Stimulated activated naive CD8-positive, alpha-beta T cell treated with anti-CD3 and anti-CD28 coated beads, Interleukin-15, Interleukin-2, amounts not matched to agents 100 U/mL and 50 U/mL, for 24 hours (primary cell): ENCODE measurements around the gene CDC45.

Experiments
- ATAC-seq: fragments of 150-1000 bp; cut with Tn5 transposase; one replicate; pipeline ENCODE4 v1.10.0; 2021
- DNase-seq: peaks from one replicate; pipeline ENCODE4 v3.0.0; 2021

CDC45 gene

DNA sequence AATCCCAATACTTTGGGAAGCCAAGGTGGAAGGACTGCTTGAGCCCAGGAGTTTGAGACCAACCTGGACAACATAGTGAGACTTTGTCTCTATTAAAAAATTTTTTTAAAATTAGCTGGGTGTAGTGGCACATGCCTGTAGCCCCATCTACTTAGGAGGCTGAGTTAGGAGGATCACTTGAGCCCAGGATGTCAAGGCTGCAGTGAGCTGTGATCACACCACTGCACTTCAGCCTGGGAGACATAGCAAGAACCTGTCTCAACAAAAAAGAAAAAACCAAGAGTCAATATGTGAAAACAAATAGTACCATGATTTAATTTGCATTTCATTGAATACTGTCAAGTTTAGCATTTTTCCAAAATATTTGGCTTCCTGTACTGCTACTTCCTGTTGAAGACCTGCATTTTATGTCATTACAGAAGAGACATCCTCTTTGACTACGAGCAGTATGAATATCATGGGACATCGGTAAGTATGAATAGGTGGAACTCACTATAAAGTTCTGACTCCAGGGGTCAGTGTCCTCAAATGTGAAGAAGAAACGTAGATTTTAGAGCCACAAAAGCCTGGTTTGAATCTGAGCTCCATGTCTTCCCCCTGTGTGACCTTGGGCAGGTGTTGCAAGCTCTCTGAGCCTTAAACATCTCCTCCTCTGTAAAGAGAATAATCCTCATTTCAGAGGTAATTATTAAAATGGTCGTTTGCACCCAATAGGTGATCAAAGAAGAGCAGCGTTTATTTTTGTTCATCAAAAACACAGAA lies 16.0 kb downstream of the CDC45 start:
- no peak for DNase-seq
- ATAC-seq: no peak

DNA sequence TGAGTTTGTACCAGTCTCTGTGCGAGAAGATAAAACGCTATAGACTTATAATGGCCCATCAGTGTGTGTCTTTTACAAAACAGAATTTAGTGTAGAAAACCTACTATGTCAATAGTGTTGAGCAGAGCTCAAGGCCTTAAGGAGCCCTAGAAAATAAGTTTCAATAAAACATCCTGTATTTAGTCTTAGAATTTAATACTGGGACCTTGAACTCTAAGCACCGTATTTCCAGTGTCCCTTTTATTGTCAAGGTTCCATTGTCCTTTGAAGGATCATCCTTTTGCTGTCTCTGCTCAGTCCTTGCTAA lies 16.6 kb downstream of the CDC45 start:
- DNase-seq (no peak), ATAC-seq (no peak)

DNA sequence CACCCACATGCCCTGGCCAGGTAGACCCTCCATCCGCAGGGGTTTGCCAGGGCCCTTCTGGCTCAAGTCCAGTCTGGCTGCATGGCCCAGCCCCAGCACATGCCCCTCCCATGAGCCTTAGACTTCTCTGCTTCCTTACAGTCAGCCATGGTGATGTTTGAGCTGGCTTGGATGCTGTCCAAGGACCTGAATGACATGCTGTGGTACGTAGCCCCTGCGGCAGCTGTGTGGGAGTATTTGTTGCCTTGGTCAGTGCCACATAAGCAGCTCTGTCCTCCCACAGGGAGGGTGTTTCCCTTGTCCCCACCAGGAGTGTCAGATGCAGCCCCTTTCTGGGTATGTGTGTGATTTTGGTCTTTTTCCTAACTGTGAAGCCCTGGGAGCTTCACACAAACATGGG lies 17.5 kb downstream of the CDC45 start:
- ATAC-seq: no peak
- no peak for DNase-seq

DNA sequence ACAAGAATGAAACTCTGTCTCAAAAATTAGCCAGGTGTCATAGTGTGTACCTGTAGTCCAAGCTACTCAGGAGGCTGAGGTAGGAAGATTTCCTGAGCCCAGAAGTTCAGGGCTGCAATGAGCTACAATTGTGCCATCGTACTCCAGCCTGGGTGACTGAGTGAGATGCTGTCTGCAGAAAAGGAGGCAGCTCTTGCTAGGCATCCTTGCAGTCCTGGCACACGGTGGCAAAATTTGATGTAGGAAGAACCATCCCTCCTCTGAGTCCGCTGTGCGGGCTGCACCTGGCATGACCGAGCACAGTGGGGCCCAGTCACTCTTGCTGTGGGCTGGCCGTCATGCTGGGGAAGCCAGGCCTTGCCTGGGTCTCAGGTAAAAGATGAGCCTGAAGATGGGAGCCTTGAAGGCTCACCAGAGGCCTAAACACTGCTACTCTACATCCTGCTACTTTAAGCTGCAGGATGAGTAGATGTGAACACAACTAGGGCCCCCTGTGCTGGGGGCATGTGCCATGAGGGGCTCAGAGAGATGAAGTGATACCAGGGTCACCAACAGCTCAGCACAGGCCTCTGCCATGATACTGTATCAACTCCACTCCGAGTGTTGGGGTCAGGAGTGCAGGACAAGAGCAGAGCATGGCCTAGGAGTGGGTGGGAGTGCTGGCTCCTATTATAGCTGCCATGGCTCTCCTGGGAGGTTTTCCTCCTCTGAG lies 18.6 kb downstream of the CDC45 start:
- ATAC-seq: no peak

DNA sequence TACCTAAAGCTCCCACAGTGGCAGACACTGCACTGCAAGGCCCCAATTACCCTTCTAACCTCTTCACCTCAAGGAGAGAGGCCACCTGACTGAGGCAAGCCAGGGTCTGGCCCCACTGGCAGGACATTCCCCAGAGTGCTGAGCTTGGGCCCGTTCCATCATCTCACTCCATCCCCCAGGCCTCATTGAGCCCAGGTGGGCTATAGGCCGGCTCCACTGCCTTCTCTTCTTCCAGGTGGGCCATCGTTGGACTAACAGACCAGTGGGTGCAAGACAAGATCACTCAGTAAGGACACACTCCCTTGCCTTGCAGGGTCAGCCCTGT lies 19.1 kb downstream of the CDC45 start:
- ATAC-seq (no peak), DNase-seq (no peak)

More for the DNA sequence above, 18.6 kb downstream of the CDC45 start:
- no peak for DNase-seq

DNA sequence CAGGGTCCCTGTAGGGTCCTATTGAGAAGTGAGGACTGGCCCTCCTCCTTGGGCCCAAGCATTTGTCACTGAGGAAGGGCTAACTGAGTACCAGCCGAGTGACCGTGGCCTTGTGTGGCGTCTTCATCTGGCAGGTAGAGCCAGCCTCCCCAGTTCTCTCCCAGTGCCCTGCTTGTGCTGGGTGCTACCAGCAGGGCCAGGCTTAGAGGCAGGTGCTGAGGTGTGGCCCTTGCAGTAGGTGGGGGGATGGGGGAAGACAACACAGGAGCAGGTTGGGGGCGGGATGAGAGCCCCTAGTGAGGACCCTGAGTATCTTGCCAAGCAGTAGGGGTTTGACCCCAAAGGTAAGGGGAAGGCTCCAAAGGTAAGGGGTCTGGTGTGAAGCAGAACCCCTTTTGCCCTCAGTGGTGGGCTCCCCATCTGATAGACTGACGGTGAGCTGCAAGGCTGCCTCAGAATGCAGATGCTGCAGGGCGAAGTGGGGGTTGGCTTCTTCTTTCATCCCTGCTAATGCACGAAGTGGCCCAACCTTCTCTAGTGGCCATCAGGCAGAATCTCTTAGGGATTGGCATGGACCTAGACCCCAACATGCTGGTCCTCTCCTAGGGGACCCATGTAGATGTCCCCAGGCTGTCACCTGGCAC lies 19.6 kb downstream of the CDC45 start:
- ATAC-seq (no peak), DNase-seq (no peak)

DNA sequence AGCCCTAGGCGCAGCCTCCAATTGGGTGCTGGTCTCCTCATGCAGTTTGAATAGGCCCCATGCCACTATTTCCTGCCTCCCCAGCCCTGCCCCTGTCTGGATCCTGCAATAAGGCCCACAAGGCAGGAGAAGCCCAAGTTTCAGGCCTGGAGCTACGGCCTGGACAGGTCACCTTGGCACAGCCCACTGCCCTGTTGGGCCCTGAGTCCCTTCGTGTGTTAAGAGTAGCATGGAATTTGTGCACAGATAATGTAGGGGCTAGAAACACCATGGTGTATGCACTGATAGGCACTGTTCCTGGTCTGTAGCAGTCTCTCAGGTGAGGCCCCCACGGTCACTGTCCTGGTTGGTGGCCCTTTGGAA lies 20.1 kb downstream of the CDC45 start:
- ATAC-seq (no peak), DNase-seq (no peak)

DNA sequence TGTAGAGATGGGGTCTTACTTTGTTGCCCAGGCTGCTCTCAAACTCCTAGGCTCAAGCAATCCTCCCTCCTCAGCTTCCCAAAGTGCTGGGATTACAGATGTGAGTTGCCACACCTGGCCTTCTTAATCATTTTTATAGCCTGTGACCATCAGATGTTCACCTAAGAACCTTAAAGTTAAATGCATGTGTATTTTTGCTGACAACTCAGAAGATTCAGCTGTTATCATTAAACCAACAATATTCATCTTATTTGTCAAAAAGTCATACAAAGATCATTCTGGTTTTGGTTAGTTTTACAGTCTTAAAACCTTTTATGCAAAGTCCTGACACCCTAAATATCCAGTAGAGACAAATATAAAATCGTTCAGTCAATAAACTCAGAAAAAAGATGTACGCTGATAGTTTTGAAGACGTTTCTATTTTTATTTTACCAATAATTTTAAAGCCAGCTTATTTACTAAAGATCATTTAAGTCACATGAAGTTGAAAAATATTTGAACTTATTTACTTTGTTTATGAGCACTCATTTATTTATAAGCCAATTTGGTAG lies 22.3 kb downstream of the CDC45 start:
- DNase-seq (no peak), ATAC-seq (no peak)

DNA sequence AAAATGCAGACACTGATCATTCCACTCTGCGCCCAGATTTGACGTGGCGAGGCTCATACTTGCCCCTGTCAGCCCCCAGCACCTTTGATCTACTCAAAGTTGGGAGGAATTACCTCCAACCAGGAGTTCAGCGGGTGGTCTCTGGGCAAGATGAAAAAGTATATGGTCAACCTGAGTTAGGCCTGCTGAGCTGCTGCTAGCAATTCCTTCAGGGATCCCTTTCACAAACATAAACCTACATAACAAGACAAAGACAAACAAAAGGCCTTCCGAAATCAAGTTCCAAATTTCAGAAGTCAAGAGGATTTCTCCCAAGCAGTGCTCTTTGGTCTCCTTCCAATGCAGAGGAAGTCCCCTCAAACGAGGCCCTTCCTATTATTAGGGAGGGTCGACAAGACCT lies 23.6 kb downstream of the CDC45 start:
- DNase-seq (no peak), ATAC-seq (no peak)

DNA sequence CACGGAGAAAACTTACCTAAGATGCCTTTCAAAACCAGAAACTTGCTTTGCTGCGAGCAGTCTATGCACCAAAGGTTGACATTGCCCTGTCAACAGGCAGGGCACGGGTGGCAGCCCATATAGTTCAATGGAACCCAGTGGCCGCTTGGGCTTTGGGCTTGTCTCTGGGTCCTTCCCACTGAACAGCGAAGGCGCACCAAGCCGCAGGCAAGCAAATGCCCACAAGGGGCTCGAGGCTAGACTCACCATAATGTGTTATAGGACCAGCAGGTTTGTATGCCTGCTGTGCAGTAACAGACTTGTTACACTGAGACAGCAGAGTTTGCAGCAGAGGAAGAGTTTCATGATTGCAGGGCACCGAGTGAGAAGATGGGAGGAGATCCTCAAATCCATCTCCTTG lies 24.1 kb downstream of the CDC45 start:
- ATAC-seq (no peak), DNase-seq (no peak)

DNA sequence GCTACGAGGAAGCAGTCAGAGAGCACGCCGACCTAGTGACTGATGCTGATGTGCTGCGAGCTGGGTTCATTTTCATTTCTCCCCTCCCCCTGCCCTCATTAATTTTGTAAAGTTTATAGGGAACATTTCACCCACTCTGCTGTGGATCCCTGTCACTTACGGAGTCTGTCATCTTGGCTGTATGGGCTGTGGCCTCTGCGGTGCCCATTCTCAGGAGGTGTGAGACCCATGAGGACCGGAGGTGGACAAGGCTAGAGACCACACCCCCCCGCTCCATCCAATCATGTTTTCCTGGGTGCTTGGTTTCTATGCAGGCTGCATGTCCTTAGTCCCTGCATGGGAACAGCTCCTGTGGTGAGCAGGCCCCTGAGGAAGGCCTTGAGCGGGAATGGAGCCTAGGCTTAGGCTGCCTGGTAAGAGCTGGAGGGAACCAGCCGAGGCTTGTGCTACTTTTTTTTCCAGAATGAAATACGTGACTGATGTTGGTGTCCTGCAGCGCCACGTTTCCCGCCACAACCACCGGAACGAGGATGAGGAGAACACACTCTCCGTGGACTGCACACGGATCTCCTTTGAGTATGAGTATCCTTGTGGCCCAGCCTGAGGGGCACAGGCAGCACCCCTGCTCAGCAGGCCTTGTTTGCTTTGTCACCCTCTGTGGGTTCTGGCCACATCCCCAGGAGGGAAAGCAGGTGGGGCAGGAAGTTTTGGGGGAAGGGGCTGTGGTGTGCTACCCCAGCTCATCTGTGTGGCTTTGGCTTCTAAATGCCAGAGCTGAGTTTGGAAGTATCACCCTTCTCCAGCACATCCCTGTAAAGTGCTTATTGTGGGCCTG lies 25.4 kb downstream of the CDC45 start:
- ATAC-seq (no peak), DNase-seq (no peak)

DNA sequence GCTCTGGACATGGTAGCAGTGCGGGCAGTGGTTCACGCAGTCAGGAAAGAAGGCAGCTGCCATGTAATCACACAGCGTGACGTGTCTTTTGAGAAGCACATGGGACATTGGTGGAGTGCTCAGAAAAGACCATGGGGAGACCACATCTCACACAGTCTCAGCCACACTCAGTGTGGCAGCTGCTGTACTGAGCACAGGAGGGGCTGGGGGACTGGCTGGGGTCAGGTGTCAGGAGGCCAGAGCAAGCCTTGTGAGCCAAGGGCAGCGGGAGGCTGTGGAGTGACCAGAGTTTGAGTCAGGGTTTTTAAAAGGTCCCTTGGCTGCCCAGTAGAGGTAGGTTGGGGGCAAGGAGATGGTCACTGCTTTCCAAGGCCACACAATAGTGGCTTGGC lies 26.0 kb downstream of the CDC45 start:
- ATAC-seq (no peak), DNase-seq (no peak)

DNA sequence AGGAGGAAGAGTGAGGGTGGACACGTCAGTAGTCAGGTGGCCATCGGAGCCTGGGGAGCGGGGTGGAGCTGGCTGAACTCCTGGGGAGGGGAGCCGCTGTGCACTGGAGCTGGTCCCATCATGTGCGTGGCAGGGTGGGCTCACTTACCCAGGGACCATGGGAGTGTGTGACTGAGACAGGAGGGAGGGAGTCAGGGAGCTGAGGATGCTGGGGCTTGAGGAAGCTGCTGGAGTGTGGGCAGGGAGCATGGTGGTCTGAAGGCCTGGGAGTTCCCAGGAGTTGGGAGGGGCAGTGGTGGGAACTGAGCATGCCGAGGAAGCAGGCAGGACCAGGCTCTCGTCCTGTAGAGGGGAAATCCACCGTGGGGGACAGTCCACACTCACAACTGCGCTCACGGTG lies 26.5 kb downstream of the CDC45 start:
- DNase-seq (no peak), ATAC-seq (no peak)

DNA sequence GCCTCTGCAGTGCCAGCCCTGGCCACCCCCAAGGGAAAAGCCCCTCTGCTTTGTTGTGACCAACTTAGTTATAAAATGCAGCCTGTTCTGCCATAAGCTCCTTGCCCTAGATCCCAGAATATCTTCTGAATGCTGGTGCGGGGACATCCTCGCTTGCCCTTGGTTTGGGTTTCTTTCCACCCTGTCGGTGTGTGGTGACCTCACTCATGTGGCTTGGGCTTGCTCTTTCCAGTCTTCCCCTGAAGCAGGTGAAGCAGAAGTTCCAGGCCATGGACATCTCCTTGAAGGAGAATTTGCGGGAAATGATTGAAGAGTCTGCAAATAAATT lies 27.8 kb downstream of the CDC45 start:
- ATAC-seq (no peak), DNase-seq (no peak)

DNA sequence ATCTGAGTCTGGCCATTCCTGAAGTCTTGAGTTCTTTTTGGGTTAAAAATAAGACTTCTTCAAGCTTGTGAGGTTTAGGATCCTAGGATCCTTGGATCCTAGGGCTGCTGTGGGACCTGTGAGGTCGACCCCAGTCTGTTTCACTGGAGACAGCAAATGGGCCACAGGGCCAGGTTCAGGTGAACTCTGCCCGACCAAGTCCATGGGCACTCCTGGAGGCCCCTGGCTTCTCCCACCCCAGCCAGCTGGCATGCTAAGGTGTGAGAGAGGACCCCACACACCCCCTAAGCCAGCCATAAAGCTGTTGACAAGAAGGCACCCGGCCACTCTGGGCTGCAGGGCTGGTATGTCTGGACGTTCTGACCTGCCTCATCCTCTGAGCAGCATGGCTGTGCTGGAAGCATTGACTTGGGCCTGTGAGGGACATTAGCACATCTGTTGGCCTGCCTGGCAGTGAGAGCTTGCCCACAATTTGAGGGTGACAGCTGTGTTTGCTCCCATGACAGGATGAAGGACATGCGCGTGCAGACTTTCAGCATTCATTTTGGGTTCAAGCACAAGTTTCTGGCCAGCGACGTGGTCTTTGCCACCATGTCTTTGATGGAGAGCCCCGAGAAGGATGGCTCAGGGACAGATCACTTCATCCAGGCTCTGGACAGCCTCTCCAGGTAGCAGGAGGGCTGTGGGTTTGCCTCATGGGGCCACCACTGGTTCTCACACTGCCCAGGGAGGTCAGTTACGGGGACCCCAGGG lies 28.5 kb downstream of the CDC45 start:
- ATAC-seq (no peak), DNase-seq (no peak)

DNA sequence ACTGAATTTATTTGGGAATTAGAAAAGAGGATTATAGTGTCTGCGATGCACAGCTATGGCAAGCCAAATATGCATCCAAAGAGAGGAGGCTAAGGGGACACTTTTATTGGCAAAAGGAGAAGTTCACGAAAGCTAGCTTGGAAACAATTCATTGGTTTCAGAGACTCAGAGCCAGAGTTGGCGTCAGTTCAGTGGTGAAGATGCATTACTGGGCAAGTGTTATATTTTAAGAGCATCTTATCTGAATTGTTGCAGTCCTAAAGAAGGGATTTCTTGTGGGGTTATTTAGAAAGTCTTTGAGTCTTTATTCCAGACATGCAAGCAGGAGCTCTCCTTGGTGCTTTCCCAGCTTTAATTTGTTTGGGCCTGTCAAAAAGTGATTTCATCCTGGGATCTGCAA lies 29.5 kb downstream of the CDC45 start:
- ATAC-seq (no peak), DNase-seq (no peak)

DNA sequence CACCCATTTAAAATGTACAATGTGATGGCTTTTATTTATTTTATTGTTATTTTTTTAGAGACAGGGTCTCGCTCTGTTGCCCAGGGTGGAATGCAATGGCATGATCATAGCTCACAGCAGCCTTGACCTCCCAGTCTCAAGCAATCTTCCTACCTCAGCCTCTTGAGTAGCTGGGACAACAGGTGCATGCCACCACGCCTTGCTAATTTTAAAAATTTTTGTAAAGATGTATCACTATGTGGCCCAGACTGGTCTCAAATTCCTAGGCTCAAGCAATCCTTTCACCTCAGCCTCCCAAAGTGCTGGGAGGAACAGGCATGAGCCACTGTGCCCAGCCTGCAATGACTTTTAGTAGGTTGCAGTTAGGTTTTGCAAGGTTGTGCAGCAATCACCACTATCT lies 30.2 kb downstream of the CDC45 start:
- DNase-seq: no peak
- ATAC-seq: no peak

DNA sequence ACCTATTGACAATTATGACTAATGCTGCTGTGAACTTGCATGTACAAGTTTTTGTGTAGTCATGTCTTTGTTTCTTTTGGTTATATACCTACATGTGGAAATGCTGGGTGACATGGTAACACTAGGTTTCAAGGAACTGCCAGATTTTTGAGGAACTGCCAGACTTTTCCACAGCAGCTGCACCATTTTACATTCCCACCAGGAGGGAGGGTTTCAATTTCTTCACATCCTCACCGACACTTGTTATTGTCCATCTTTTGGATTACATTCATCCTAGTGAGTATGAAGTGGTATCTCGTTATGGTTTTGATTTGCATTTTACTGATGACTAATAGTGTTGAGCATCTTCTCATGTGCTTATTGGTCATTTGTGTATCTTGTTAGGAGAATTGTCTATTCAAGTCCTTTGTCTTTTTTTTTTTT lies 31.2 kb downstream of the CDC45 start:
- DNase-seq (no peak), ATAC-seq (no peak)

DNA sequence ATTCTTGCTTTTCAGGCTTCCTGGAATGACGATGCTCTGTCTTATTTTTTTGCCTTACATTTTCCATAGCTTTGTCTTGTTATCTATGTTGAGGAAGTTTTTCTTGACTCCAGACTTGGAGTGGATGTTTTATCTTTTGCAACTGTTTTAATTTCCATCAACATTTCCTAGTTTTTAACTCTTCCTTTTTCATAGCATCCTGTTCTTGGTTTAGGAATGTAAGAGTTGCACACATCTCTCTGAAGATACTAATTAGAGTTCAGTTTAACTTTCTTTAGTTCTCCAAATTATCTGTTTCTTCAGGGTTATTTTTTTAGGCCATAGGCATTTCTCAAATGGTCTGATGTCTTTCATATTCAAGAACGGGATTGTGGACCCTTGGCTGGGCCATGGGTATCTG lies 34.1 kb downstream of the CDC45 start:
- no peak for DNase-seq
- ATAC-seq: no peak

DNA sequence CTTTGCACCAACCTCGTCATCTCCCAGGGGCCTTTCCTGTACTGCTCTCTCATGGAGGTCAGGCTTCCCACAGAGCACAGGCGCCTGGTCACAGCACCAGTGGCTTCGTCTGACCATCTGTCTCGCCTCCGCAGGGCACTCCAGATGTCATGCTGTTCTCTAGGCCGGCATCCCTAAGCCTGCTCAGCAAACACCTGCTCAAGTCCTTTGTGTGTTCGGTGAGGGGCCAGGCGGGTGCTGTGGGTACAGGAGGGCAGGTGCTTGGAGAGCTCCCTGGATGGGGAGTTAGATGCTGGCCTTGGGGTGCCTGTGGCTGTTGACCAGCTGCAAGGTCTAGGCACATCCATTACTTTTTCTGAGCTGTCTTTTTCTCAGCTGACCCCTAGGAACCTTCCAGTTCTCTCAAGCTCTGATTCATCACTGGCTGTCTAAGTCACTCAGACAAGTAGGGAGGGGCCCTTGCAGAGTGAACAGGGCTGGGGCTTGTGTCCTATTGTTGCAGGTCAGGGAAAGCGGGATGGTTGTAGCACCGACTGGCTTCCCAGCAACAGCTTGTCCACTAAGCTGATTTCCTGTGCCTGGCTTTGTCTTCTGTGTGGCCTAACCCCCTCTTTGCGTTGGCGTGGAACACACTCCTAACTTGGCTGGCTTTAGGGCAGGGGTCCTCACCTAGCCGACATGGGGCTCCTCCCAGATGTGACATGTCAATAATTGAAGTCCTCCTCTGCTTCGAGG lies 35.3 kb downstream of the CDC45 start:
- DNase-seq (no peak), ATAC-seq (no peak)

DNA sequence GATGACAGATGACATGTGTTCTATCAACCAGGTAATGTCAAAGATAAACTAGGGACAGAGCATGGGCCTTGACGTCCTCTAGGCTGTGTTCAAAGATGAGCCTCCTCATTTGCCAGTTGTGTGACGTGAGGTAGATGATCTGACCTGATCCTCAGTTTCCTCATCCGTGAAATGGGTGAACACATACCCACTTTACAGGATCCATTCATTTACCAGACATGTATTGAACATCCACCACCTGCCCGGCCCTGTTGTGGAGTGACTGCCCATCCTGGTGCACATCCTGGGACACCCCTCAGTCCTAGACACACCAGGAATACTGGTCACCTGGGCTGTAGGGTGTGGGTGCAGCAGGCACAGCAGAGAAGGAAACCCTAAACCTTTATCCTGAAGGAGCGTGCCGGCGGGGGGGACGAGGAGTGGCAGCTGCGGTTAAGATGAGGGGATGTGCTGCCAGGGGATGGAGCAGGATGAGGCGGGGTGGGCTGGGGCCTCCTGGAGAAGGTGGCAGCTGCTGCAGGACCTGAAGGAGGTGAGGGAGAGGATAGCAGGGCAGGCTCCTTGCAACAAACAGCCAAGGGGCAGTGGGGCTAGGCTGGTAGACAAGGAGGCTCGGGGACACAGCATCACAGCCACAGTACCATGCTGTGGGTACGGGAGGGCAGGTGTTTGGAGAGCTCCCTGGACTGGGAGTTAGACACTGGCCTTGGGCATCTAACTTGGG lies 36.1 kb downstream of the CDC45 start:
- ATAC-seq (no peak), DNase-seq (no peak)
